ENCODE results near the gene MAPK8. TPM values are rescaled to one million over a fixed set of nuclear protein-coding genes. Genes with fewer than 3 reads are reported as not detected.

The MAPK8 gene
- total RNA-seq, 4 donors from 2014 or later: 13.6 to 182 (median 41.7) TPM

- H3K27me3 ChIP-seq: no peaks in the 10 kb centered on the region
- no peak overlapping the region for H3K4me3 ChIP-seq
- no peak for DNase-seq
- no peaks in the 10 kb centered on the region for H3K36me3 ChIP-seq
- TF ChIP-seq CTCF (IDR thresholded peaks at IDR 0.05): no peak
- no peak for TF ChIP-seq POLR2A (IDR thresholded peaks at IDR 0.05)
- peaks cover 0 to 5% of the 10 kb centered on the region in 2 donors for H3K4me1 ChIP-seq
- intact Hi-C loops (cut with DNase I; ENCODE audit: low total_unique reads): no loop called here
- H3K27ac ChIP-seq: no peak overlapping the region
- H3K9me3 ChIP-seq: no peaks in the 10 kb centered on the region
These were observed 153.7 kb downstream of the MAPK8 start for GRCh38 chr10:48460182-48460581.

- TF ChIP-seq POLR2A (IDR thresholded peaks at IDR 0.05) (no peak), CTCF (IDR thresholded peaks at IDR 0.05) (no peak)
- H3K4me3 ChIP-seq: no peak overlapping the region
- no peaks in the 10 kb centered on the region for H3K27me3 ChIP-seq
- peaks cover 0 to 5% of the 10 kb centered on the region in 2 donors for H3K4me1 ChIP-seq
- H3K36me3 ChIP-seq: no peaks in the 10 kb centered on the region
- H3K9me3 ChIP-seq: no peaks in the 10 kb centered on the region
- no peak overlapping the region for H3K27ac ChIP-seq
- peak in 1 of 2 donors; percentile 12 for DNase-seq
- intact Hi-C loops (cut with DNase I; ENCODE audit: low total_unique reads): no loop called here
These were observed 155.4 kb downstream of the MAPK8 start for GRCh38 chr10:48461623-48462481.

GRCh38 chr10:48462482-48463020 is 156.1 kb downstream of the MAPK8 start:
- Histone ChIP-seq H3K4me3 (no peak overlapping the region), H3K27me3 (no peaks in the 10 kb centered on the region), H3K9me3 (no peaks in the 10 kb centered on the region), H3K36me3 (no peaks in the 10 kb centered on the region), H3K4me1 (peaks cover 0 to 5% of the 10 kb centered on the region in 2 donors), H3K27ac (no peak overlapping the region)
- no peak for DNase-seq
- TF ChIP-seq CTCF (IDR thresholded peaks at IDR 0.05) (no peak), POLR2A (IDR thresholded peaks at IDR 0.05) (no peak)
- intact Hi-C loops (cut with DNase I; ENCODE audit: low total_unique reads): no loop called here

GRCh38 chr10:48463318-48464003 is 157.0 kb downstream of the MAPK8 start:
- no peak overlapping the region for H3K4me3 ChIP-seq
- intact Hi-C loops (cut with DNase I; ENCODE audit: low total_unique reads): no loop called here
- H3K27me3 ChIP-seq: no peaks in the 10 kb centered on the region
- peak overlapping the region; percentile 13 to 29 for H3K27ac ChIP-seq
- DNase-seq: peak in 1 of 2 donors; percentile 12
- no peaks in the 10 kb centered on the region for H3K36me3 ChIP-seq
- H3K4me1 ChIP-seq: peaks cover 0 to 5% of the 10 kb centered on the region in 2 donors
- no peaks in the 10 kb centered on the region for H3K9me3 ChIP-seq
- no peak for TF ChIP-seq CTCF (IDR thresholded peaks at IDR 0.05)
- no peak for TF ChIP-seq POLR2A (IDR thresholded peaks at IDR 0.05)
